Stimulated activated CD4-positive, alpha-beta T cell treated with anti-CD3 and anti-CD28 coated beads, Interleukin-4, amount 100 ng/mL, for 4 hours (primary cell): ENCODE results near the gene USP12.

Experiments used
- DNase-seq, 2 experiments: peaks; one replicate each; pipeline ENCODE4 v3.0.0-alpha.2; 2020

The USP12 gene

DNA sequence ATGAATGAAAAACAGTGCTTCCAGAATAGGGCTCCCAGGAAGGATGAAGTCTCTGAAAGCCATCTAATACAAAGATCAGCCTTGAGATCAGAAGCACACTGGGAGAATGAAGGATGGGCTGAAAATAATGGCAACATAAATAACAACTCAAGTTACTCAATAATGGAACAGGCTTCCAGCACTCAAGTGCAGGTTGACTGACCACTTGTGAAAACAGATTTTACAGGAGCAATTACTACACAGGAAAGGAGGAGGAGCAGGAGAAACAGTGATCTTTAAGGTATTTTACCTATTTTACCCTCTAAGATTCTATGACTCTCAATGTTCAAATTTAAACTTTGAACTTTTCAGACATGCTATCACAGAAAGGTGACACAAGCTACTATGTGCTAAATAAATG lies 106.0 kb downstream of the USP12 start:
- no peak for DNase-seq

GRCh38 chr13:27064252-27064995 lies 107.2 kb downstream of the USP12 start:
- DNase-seq = no peak

- no peak for DNase-seq
Observed at GRCh38 chr13:27057817-27058216, 113.8 kb downstream of the USP12 start.

- DNase-seq = no peak
Observed at GRCh38 chr13:27055526-27055925, 116.1 kb downstream of the USP12 start.

DNA sequence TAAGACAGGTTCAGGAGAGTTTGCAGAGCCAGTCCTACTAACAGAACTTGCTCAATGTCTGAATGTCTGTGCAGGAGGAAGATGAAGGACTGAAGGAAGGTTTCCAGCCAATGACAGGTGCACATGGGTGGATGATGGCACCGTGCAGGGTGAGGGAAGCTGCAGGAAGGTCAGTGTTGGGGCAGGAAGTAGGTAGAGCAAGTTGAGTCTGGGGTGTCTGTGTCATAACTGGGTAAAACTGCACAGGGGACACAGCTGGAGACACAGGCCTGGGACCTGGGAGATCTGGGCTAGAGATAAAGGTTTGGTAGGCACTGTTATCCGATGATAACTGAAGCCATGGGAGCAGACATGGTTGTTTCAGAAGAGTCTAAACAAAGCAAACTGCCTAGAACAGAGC lies 116.9 kb downstream of the USP12 start:
- DNase-seq = no peak

DNA sequence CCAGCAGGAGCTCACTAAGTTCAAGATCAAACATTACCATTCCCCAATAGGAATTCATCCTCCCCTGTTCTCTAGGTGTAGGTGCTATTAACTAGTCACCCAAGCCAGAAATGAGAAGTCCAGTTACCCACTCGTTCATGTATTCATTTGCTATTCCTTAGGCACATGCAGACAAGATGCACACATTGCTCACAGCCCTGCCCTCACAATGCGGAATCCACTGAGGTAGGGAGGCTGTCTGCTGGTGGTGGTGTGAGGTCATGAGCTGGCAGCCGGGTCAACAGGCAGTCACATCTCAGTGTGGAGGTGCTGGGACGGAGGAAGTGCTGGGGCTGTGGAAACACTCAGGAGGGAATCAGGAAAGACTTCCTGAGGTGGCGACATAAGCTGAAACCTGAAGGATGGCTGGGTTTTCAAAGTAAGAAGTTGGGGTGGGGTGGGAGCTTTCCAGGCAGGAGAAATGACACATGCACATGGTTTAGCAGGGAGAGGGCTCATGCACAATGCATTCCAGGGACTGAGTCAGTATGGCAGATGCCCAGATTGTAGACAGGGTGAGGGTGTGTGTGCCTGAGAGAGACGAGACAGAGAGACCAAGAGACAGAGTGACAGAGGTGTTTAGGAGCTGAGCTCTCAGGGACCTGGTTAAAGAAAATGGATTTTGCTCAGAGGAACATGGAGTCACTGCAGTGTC lies 117.6 kb downstream of the USP12 start:
- no peak for DNase-seq

- DNase-seq = no peak
Observed at GRCh38 chr13:27053210-27053884, 118.3 kb downstream of the USP12 start.

- no peak for DNase-seq
Observed at GRCh38 chr13:27052551-27053208, 118.9 kb downstream of the USP12 start.

DNA sequence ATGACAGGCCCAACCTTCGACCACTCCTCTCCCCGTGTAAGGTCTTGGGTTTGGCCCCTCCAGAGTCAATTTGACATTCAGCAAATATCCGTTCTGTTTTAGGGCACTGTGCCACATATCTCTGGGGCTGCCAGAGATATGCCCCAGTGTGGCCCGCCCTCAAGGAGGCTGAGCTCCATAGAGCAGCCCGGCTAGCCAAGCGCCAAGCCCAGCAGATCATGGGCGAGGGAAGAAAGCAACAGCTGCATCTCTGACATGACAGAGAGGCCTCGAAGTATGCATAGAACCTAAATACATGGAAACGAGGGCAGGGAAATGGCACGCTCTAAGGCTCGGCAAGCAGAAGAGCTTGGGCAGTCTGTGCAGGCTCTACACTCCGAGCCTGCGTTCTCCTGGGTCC lies 124.5 kb downstream of the USP12 start:
- DNase-seq = no peak

DNA sequence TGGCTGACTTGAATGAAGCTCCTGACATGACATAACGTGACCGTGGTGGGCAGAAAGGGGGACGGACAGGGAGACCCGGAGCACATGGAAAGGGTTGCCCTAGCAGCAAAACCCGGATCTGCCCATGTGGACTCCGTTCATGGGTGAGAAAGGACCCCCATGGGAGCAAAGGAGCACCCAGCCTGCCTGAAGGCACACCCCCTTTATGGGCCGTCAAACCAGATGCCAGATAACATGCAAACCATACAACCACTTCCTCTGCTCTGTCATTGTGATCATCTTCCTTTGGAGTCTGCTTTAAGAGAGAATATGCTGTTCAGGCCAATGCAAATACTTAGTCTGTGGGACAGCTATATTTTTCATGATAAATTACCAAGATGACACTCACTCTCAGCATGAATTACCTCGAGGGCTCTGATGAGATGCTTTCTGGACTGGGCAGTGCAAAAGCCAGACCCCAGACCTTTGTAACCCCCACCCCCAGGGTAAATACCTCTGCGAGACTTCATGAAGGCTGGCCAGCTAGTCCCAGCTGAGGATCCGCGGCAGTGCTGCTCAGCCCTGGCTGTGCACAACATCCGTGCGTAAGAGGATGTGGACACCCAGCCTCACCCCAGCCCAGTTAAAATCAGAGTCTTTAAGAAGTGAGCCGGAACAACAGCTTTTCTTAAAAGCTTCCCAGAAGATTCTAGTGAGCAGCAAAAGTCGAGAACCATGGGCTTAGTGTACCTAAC lies 126.6 kb downstream of the USP12 start:
- DNase-seq = no peak

- no peak for DNase-seq
Observed at GRCh38 chr13:27043013-27043412, 128.6 kb downstream of the USP12 start.

GRCh38 chr13:27041341-27041740 lies 130.3 kb downstream of the USP12 start:
- no peak for DNase-seq

DNA sequence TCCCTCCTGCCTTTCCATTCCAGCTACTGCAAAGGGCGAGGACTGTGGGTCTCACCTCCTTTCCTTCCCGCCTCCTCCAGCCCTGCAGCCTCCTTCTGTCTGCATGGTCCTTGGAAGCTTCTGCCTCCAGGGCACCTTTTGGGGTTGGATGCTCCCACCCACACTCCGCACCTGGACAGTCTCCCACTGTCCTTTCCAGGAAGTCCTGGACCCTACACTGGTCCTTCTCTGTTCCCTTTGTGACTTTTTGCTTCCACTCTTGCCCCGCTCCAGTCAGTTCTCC lies 130.8 kb downstream of the USP12 start:
- no peak for DNase-seq

DNA sequence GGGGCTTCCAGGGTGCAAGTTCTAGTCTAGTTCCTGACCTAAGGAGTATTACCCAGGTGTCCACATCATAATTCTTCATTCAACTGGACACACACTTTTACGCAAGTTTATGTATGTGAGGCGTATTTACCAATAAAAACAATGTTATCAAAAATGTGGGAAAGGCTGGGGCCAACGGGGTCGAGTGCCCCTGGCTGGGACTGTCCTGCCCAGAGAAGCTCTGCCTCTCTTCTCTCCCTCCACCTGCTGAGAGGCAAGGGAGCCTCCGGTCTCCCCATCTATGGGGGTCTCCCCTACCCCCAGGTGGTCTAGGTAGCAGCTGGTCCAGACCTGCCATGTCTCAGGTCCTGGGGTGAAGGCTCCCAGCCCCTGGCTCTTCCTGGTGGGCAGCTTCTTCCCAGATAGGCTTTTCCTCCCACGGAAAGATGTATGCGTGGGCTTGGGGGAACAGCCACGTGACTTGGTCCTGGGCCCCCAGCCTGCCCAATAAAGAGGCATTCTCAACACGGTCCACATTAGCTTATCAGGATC lies 132.4 kb downstream of the USP12 start:
- no peak for DNase-seq

DNA sequence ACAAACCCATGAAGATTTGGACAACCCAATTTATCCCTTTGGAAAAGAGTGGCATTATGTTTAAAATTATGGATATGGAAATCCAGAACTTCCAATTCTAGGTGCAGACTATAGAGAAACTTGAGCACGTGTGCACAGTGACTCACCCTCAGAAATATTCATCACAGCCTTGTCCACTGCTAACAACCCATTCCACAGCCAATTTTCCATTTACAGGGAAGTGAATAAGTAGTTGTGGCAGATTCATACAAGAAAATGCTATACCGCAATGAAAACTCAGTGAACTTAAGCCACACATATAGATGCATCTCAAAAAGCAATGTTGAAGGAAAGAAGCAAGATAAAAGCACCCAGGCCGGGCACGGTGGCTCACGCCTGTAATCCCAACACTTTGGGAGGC lies 133.3 kb downstream of the USP12 start:
- DNase-seq = no peak

DNA sequence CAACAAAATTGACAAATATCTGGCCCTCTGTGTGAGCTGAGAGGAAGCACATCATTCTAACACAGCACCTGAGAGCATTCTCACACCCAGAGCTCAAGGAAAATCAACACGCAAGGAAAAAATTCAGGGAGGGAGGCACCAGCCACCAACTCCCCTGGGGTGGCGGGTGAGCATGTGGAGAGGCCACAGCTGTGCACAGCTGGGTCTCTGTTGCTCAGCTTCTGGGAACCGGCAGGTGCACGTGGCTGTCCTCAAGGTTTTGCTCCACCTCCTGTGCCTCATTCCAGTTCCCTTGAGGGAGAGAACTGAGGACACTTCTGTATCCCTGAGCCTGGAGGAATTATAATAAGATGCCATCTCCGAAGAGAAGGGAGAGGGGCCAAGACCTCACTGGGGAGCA lies 134.0 kb downstream of the USP12 start:
- no peak for DNase-seq

GRCh38 chr13:27037171-27037570 lies 134.4 kb downstream of the USP12 start:
- DNase-seq = no peak

GRCh38 chr13:27036236-27036981 lies 135.2 kb downstream of the USP12 start:
- DNase-seq = no peak

DNA sequence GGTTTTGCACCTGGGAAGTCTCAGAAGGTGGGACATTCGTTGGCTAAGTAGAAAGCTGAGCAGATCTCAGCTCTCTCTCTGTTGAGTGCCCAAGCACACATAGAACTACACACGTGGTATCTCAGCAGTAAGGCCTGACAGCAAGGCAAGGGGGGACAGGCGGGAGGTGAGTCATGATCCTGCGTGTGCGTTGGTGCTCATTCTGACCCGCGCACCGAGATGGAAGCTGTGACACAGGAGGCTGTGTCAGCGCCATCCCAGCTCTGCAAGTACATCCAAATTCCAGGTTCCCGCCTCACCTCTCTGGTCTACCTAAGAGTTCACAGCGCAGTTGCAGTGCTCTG lies 135.7 kb downstream of the USP12 start:
- no peak for DNase-seq

DNA sequence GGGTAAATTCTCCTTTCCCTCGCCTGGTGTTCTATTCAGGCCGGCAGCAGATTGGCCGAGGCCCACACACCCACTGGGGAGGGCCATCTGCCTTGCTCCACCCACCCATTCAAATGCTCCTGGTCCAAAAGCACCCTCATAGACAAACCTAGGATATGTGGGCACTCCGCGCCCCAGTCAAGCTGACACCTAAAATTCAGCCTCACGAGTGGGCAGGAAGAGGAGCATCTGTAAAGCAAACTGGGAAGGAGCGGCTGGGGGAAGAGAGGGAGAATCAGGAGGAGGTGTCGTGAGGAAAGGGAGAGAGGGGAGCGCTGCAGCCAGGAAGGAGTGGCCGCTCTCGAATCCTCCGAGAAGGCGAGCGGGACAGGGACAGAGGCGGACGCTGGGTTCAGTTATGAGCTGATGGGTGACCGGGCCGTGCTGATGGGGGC lies 136.9 kb downstream of the USP12 start:
- no peak for DNase-seq

GRCh38 chr13:27028683-27029480 lies 142.7 kb downstream of the USP12 start:
- no peak for DNase-seq
